Muscle of leg (tissue), 11 donors: ENCODE measurements around the gene GDF7. TPM values are rescaled to one million over a fixed set of nuclear protein-coding genes. Genes with fewer than 3 reads are reported as not detected.
A peak's percentile ranks its signal among the peaks of the same experiment; 100 is the strongest.

ENCODE experiments used
- DNase-seq: peaks from one replicate; pipeline ENCODE4 v3.0.0; 2013
- H3K27ac ChIP-seq: one replicate; pipeline ENCODE4 v1.5.1; 2013; ENCODE audit warnings: mild to moderate bottlenecking, low read length, control low read depth
- H3K27me3 ChIP-seq: one replicate; pipeline ENCODE4 v1.6.1; 2013; ENCODE audit warnings: low read length; ENCODE audit not compliant: control insufficient read depth, insufficient read depth
- H3K36me3 ChIP-seq: one replicate; pipeline ENCODE4 v1.6.1; 2013; ENCODE audit warnings: low read length; ENCODE audit not compliant: control insufficient read depth, insufficient read depth
- H3K4me1 ChIP-seq: one replicate; pipeline ENCODE4 v1.6.1; 2013; ENCODE audit warnings: low read length; ENCODE audit not compliant: control insufficient read depth, insufficient read depth
- H3K4me3 ChIP-seq: one replicate; pipeline ENCODE4 v1.5.1; 2013; ENCODE audit warnings: low read length, control low read depth
- H3K9me3 ChIP-seq: replicated peaks from 2 replicates; pipeline ENCODE4 v1.6.1; 2013; ENCODE audit warnings: low read depth, low read length; ENCODE audit not compliant: control insufficient read depth
- WGBS: methylation state at CpG from one replicate; pipeline ENCODE4 v1.1.5; 2013; ENCODE audit warnings: missing lambda C conversion rate; ENCODE audit not compliant: insufficient coverage; 5-methylcytosine and 5-hydroxymethylcytosine counted together
- polyA plus RNA-seq, 8 donors: library from polyadenylated mRNA; unstranded; fragments of 120-200 nt; gene quantifications; one replicate each; pipeline versions ENCODE4 v1.2.1 to v1.2.3, GENCODE V29; 2013; ENCODE audit warnings: inconsistent platforms in 1 of 8, low replicate concordance in 1 of 8; ENCODE audit not compliant: insufficient read length in 8 of 8, insufficient read depth in 1 of 8
- total RNA-seq: library from RNA; stranded (reverse); fragments of 120-200 nt; gene quantifications from one replicate; pipeline ENCODE4 v1.2.4, GENCODE V29; 2013

The GDF7 gene
- total and polyA plus RNA-seq, 9 donors: 0.29 to 0.81 (median 0.56) TPM

DNA sequence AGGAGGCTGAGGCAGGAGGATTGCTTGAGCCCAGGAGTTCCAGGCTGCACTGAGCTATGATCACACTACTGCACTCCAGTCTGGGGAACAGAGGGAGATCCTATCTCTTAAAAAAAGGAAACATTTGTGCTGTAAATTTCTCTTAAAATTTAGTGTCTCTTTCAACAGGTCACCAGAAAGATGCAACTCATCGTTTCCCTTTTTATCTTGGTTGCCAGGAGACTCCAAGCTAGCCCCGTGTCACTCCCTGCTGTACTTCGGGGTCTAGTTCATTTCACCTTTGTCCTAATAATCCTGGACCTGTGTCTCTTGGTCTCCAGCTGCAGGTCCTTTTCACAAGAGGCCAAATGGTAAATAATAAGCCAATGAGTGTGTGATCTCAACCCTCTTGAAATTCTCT, 23.1 kb upstream of the GDF7 start:
- peaks cover 19% of the 10 kb centered on the region for H3K4me1 ChIP-seq
- whole genome bisulfite sequencing: 80% methylated on average over 1 of the region's 3 CpGs
- H3K36me3 ChIP-seq: peaks cover 40% of the 10 kb centered on the region
- H3K27me3 ChIP-seq: no peaks in the 10 kb centered on the region
- DNase-seq: no peak
- H3K9me3 ChIP-seq: no peaks in the 10 kb centered on the region
- H3K4me3 ChIP-seq: no peak overlapping the region
- H3K27ac ChIP-seq: no peak overlapping the region

DNA sequence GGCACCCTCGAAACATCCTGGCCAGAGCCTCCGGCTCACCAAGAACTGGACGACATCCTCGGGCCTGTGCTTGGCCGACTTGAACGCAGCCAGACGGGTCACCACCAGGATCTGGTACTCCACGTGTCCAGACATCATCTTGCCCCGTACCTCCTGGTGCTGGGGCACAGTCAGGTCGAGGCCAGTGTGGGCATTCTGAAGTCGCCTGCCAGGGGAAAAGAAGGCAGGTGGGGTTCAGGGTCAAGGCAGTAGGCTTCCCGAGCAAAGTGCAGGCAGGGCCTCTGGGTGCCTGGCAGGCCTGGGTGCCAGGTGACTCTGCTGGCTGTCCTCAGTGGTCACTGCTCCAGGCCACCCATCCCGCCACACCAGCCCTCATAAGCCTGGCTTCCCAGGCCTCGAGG, 21.6 kb upstream of the GDF7 start:
- Histone ChIP-seq H3K4me1 (peaks cover 29% of the 10 kb centered on the region), H3K27me3 (no peaks in the 10 kb centered on the region), H3K27ac (no peak overlapping the region), H3K9me3 (no peaks in the 10 kb centered on the region), H3K36me3 (peaks cover 34% of the 10 kb centered on the region), H3K4me3 (no peak overlapping the region)
- DNase-seq: no peak
- 92% methylated on average over 14 of the region's 14 CpGs for WGBS

GRCh38 chr2:20645761-20646160, 21.2 kb upstream of the GDF7 start:
- H3K9me3 ChIP-seq: no peaks in the 10 kb centered on the region
- H3K36me3 ChIP-seq: peaks cover 30% of the 10 kb centered on the region
- 75% methylated on average over 6 of the region's 10 CpGs for WGBS
- no peak overlapping the region for H3K27ac ChIP-seq
- peaks cover 32% of the 10 kb centered on the region for H3K4me1 ChIP-seq
- no peak overlapping the region for H3K4me3 ChIP-seq
- H3K27me3 ChIP-seq: no peaks in the 10 kb centered on the region
- DNase-seq: no peak

DNA sequence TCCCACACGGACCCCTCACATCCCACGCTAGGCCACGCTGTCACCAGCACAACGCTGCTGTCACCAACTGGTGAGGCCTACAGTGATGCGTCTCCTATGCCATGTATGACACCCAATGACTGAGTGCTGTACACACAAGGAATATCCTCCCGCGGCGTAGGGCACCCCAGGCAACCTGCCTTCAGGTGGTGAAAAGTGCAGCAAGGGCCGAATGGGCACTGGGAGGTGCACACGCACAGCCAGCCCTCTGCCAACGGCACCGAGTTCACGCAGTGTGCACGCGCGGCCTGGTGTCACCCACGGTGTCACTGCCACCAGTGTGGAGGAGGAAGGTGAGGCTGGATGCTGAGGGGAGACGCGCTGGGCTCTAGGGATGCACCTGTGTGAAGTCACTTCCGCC, 20.5 kb upstream of the GDF7 start:
- WGBS: 94% methylated on average over 15 of the region's 20 CpGs
- Histone ChIP-seq H3K27ac (no peak overlapping the region), H3K4me1 (peaks cover 35% of the 10 kb centered on the region), H3K27me3 (no peaks in the 10 kb centered on the region), H3K4me3 (no peak overlapping the region), H3K36me3 (peaks cover 23% of the 10 kb centered on the region), H3K9me3 (no peaks in the 10 kb centered on the region)
- no peak for DNase-seq

DNA sequence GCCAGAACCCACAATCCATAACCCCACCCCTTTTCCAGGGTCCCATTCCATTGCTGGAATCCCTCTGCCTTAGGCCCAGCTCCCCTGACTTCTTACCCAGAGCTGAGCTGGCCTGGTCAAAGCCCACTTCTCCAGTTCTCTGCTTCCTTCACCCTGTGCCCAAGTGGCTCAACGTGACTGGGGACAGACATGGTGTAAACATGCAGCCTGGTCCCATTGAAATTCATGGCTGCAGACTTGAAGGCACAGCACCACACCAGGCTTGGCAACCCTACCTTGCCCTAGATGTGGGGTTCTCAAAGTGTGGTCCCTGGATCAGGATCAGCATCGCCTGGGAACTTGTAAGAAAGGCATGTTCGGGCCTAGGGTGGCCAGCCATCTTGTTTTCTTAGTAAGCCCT, 19.7 kb upstream of the GDF7 start:
- no peak for DNase-seq
- 83% methylated on average over 1 of the region's 3 CpGs for WGBS

GRCh38 chr2:20647738-20648137, 19.2 kb upstream of the GDF7 start:
- WGBS: 79% methylated on average over 8 of the region's 8 CpGs
- H3K4me1 ChIP-seq: peaks cover 32% of the 10 kb centered on the region
- DNase-seq: no peak
- peaks cover 21% of the 10 kb centered on the region for H3K36me3 ChIP-seq
- H3K27ac ChIP-seq: no peak overlapping the region
- H3K4me3 ChIP-seq: no peak overlapping the region
- no peaks in the 10 kb centered on the region for H3K9me3 ChIP-seq
- no peaks in the 10 kb centered on the region for H3K27me3 ChIP-seq

More for the DNA sequence above, 19.7 kb upstream of the GDF7 start:
- H3K36me3 ChIP-seq: peaks cover 21% of the 10 kb centered on the region
- H3K4me1 ChIP-seq: peaks cover 36% of the 10 kb centered on the region
- H3K27ac ChIP-seq: no peak overlapping the region
- no peaks in the 10 kb centered on the region for H3K27me3 ChIP-seq
- H3K4me3 ChIP-seq: no peak overlapping the region
- H3K9me3 ChIP-seq: no peaks in the 10 kb centered on the region

DNA sequence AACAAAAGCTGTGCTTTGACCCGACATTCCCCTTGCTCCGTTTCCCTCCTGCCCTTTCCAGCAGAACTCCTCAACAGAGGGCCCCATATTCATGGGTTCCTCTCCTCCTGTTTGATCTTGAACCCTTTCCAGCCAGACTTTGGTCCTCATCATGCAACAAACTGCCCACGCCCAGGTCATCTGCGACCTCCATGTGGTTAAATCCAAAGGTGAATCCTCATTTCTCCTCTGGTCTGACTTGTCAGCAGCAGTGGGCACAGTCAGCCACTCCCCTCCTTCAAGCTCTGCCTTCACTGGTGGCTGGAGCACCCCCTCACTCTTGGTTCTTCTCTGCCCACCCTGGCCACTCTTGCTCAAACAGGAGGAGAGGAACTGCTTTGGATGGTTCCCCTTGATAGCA, 18.7 kb upstream of the GDF7 start:
- WGBS: 81% methylated on average over 4 of the region's 4 CpGs
- peaks cover 21% of the 10 kb centered on the region for H3K36me3 ChIP-seq
- DNase-seq: no peak

GRCh38 chr2:20648831-20649230, 18.1 kb upstream of the GDF7 start:
- Histone ChIP-seq H3K36me3 (peaks cover 19% of the 10 kb centered on the region), H3K27me3 (no peaks in the 10 kb centered on the region), H3K4me1 (peaks cover 32% of the 10 kb centered on the region), H3K27ac (no peak overlapping the region), H3K4me3 (no peak overlapping the region), H3K9me3 (no peaks in the 10 kb centered on the region)
- no peak for DNase-seq
- WGBS: 95% methylated on average over 8 of the region's 9 CpGs

More for the DNA sequence above, 18.7 kb upstream of the GDF7 start:
- Histone ChIP-seq H3K27ac (no peak overlapping the region), H3K27me3 (no peaks in the 10 kb centered on the region), H3K9me3 (no peaks in the 10 kb centered on the region), H3K4me3 (no peak overlapping the region), H3K4me1 (peaks cover 32% of the 10 kb centered on the region)

DNA sequence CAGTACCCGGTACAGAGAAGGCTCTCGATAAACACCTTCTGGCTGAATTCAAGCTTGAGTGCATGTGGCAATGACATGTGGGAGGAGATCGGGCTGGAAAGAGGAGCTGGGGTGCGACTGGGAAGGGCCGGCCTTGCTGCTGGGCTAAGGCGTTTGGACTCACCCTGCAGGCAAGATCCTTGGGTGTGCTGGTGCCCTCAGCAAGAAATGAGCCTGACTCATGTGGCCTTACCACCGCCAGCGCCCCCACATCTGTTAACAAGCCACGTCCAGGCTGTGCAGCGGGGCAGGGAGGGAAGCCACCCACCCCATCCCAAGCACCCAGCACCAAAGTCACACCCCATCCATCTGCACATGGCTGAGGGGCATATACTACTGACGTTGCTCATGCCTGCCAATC, 17.4 kb upstream of the GDF7 start:
- H3K27ac ChIP-seq: no peak overlapping the region
- DNase-seq: no peak
- WGBS: 92% methylated on average over 8 of the region's 11 CpGs
- H3K27me3 ChIP-seq: no peaks in the 10 kb centered on the region
- H3K9me3 ChIP-seq: no peaks in the 10 kb centered on the region
- no peak overlapping the region for H3K4me3 ChIP-seq
- peaks cover 12% of the 10 kb centered on the region for H3K36me3 ChIP-seq
- peaks cover 32% of the 10 kb centered on the region for H3K4me1 ChIP-seq

GRCh38 chr2:20649976-20650375, 17.0 kb upstream of the GDF7 start:
- Histone ChIP-seq H3K36me3 (peaks cover 8% of the 10 kb centered on the region), H3K27ac (no peak overlapping the region), H3K27me3 (no peaks in the 10 kb centered on the region), H3K4me1 (peaks cover 32% of the 10 kb centered on the region), H3K4me3 (peak overlapping the region; percentile 87), H3K9me3 (no peaks in the 10 kb centered on the region)
- no peak for DNase-seq
- WGBS: 49% methylated on average over 5 of the region's 7 CpGs

DNA sequence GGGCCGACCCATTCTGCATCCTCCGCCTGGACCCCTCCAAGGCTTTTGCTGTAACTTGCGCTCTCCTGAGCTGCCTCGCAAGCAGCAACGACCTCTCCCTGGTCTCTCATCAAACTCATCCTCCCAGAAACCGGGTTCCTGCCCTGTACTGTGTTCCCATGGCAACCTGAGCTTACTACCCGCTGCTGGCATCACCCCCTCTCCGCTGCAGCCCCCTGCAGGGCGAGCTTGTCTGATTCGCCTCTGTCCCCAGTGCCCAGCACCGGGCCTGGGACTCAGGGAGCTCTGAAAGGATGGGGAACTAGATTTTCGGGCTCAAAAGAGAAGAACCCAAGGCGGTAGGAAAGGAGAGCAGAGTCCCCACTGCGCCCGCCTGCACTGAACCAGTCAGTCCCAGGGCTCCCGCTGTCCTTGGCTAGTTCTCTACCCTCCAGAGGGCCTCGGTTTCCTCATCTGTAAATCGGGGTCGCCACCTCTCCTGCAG, 16.5 kb upstream of the GDF7 start:
- Histone ChIP-seq H3K4me3 (peak overlapping the region; percentile 87), H3K9me3 (no peaks in the 10 kb centered on the region), H3K27ac (no peak overlapping the region), H3K27me3 (no peaks in the 10 kb centered on the region), H3K36me3 (peaks cover 6% of the 10 kb centered on the region), H3K4me1 (peaks cover 32% of the 10 kb centered on the region)
- peak; percentile 47 for DNase-seq
- WGBS: 12% methylated on average over 19 of the region's 19 CpGs
